GM12892 (cell line): ENCODE results near the gene UBE2L3.

ENCODE experiments used
- POLR2A ChIP-seq: IDR thresholded peaks from 2 replicates; pipeline ENCODE4 v1.6.1; 2011; ENCODE audit warnings: low read depth, low read length, control low read depth
- POLR2AphosphoS5 ChIP-seq: IDR thresholded peaks from 2 replicates; pipeline ENCODE4 v1.6.1; 2011; ENCODE audit warnings: low read depth, low read length, control low read depth

DNA sequence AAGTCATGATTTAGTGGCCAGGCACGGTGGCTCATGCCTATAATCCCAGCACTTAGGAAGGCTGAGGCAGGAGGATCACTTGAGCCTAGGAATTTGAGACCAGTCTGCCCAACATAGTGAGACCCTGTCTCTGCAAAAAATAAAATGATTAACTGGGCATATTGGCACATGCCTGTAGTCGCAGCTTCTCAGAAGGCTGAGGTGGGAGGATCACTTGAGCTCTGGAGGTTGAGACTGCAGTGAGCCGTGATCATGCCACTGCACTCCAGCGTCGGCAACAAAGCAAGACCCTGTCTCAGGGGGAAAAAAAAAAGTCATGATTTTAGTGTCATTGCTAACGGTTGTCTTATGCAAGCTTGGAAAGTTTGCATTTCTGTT, 11.9 kb downstream of the UBE2L3 start:
- TF ChIP-seq POLR2A (no peak), POLR2AphosphoS5 (no peak)
